HG03175 (cell line): ENCODE measurements around the gene DSCAML1.

ENCODE experiments used
- ATAC-seq: cut with Tn5 transposase; IDR thresholded peaks from one replicate; pipeline ENCODE4 v1.9.1; 2021; ENCODE audit warnings: mild to moderate bottlenecking, moderate library complexity; ENCODE audit not compliant: unreplicated experiment

DSCAML1 gene

DNA sequence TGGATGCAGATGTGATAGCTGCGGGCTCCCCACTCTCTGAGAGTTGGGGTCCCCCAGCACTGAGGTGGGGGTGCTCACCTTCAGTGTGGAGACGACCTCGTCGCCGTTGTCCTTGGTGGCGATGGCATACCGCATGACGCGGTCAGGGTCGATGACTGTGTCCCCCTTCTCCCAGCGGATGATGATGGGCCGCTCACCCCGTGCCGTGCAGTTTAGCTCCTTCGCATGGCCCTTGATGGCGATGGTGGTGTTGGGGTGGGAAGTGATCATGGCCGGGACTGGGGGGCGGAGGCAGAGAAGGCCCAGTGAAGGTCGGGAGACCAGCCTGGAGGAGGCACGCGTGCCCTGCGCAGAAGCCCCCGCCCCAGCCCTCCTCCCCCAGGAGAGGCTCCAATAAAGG is 315.1 kb downstream of the DSCAML1 start:
- ATAC-seq: no peak

DNA sequence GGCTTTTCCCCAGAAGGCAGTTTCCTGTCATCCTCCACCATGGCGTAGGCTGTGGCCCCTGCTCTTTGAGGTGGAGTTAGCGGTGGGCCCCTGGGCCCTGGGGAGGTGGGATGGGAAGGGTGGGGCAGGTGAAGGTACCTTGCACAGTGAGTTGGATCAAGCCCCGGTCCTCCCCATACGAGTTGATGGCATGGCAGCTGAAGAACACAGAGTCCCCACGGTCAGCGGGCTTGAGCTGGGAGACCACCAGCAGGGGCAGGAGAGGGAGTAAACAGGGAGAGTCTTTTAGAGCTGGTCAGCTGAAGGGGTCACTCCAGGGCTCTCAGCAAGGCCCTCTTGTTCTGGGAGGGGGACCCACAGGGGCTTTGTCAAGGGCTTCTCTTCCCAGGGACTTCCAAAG is 316.0 kb downstream of the DSCAML1 start:
- ATAC-seq: no peak

DNA sequence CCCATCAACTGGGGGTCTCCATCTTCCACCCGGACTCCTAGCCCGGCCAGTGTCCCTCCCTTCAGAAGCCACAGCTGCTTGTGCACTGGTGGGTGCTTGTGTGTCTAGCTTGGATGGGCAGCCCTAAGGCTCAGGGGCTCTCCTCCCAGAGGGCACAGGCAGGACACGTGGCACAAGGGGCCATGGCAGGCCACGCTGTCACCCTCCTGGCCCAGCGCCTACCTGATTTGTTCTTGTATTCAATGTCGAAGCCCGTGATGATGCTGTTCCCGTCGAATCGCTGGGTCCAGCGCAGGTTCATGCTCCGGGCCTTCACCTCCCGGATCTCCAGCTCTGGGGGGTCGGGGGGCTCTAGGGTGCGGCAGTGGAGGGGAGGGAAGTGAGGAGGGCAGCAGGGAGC is 316.8 kb downstream of the DSCAML1 start:
- ATAC-seq: no peak

DNA sequence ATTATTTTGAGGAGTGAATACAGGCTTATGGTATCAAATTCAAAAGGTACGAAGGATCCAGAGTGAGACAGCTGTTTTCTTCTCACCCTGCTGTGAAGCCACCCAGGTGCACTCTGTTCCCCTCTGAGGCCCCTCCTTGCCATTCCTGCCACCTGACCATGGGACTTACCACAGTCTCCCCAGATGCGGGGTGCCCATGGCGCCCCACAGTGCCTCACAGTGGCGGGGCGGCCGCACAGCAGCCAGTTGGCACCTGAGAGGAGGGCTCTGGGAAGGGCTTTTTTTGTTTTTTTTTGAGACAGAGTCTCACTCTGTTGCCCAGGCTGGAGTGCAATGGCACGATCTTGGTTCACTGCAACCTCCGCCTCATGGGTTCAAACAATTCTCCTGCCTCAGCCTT is 317.6 kb downstream of the DSCAML1 start:
- no peak for ATAC-seq

DNA sequence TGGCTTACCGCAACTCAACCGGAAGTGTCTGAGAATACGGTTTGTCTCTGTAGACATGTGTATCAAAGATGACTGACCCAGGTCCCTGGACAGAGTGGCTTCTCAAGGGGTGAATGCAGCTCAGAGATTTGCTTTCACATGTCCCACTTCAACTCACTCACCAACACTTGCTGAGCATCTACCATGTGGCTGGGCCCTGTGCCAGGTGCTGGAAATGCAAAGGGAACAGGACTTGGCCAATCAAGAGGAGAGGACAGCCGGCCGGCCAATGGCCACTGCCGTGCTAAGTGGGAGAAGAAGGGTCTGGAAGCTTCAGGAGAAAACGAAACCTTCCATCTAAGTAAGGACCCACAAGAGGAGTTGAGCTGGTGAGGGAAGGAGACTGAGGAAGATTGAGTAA is 318.1 kb downstream of the DSCAML1 start:
- ATAC-seq: no peak

DNA sequence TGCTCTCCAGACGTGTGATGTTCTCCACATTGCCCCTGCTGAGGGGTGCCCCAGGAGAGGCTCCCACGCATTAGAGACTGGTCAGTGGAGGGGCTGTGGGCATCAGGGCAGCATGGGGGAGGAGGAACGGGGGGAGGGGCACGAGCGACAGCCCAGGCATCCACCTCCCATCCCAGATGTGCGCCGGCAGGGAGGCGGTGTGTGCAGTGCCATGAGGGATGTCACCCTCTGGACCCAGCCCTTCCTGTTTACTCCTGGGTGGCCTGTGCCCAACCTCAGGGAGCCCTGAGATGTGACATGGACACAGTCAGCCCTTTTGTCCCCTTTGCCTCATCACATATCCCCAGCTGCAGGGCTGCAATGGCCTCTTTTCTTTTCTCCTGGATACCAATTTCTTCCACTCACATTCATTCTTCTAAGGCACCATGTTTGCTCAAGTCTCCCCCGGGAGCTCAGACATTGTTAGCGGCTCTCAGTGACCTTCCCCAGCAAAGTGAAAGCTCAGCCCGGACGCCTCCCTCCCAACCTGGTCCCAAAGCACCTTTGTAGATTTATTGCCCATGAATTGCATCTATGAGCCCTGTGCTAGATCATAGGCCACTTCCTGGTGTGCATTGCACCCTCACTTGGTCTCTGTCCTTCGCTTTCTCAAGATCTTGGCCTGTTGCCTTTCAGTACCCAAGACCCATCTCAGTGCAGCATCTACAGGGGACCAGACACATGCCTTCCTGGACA is 318.7 kb downstream of the DSCAML1 start:
- no peak for ATAC-seq

DNA sequence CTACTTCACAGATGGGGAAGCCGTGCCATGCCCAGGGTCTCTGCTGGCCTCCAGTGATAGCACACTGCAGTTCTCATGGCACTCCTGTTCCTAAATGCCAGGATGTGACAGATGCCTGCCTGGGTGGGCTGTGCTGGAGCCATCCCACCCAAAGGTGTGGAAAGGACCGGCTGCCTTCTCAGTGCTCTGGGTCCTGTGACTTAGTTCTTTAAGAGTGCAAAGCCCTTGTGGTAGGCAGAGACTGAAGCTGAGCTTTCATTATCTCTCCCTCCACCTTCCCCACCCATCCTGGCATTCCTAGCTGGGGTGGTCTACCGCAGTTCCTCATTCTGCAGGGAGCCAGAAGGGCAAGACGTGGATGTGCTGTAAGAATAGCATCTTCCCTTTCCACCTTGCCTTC is 319.3 kb downstream of the DSCAML1 start:
- ATAC-seq: no peak

DNA sequence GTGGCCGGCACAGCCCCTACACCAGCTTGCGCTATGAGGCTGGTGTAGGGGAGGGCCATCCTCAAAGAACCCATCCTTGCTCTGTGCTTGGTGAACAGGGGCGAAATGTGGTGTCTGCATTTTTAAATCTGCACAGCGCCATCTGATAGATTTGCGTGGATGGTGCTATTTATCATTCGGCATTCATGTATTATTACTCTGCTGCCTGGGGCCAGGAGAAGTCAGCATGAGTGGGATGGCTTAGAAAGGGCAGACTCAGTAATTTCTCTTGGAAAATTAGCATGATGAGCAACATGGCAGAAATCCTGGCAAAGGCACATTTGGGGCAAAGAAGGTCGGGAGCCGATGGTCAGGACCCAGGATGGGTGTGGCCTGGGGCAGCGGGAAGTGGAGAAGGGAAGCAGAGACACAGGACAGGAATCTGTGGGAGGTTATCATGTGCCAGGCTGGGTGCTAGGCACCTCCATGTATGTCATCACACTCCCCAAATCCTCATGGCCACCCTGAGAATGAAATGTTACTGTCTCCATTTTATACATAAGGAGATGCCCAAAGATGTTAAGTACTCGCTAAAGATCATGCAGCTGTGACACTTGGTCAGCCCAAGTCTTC is 320.4 kb downstream of the DSCAML1 start:
- no peak for ATAC-seq

DNA sequence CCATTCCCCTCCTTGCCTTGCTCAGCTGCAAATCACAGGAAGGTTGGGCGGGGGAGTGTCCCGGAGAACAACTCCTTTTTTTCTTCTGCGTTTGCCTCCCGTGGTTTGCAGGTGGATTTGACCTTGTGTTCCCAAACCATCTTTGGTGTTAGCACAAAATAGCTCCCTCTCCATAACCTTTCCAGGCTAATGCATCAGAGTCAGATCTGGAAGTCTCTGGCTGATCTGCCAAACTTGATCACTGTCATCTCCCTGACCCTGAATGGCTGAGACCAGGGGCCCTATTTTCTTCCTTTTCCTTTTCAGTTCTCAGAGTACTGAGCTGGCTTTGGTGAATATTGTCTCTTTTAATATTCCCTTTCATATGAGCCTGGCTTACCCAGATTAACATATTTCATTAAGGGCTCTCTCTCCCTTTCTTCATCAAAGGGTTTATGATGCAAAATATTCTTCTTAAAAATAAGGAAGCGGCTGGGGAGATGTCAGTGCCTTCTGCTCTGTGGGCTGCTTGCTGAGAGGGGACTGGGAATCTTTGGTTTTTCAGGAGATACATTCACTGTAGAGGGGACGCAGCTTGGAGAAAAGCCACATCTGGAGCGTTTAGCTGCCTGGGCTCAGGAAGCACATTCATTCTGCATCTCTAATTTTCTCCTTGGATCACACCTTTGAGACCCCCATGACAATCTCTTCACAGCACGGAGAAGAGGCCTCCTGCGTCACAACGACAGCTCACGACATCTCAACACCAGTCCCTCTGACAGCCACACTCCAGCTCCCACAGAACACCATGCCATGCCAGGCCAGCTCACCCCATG is 321.1 kb downstream of the DSCAML1 start:
- ATAC-seq: no peak

DNA sequence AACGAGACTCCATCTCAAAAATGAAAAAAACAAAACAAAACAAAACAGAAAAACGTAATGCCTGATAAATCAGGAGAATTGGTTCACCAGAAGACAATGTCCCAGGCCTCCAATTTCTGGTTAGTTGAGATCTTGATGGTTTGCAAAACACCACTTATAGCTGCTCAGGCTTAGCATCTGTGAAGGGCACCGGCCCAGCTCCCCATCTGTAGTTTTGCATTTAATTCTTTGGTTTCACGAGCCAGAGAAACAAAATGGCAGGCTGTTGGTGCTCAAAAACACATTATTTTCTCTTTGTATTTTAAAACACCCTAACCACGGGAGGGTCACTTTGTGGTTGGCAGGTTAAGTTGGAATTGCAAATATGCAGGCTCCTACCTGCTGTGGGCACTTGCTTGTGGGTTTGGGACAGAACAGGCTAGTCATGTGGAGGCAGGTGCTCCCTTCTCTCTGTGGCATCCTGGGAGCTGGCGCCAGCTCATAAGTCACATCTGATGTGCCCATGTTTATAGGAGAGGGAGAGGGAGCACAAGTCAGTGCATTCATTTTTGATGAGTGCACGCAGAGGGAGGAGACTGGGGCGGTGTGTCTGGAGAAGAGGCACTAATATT is 323.4 kb downstream of the DSCAML1 start:
- ATAC-seq: no peak

DNA sequence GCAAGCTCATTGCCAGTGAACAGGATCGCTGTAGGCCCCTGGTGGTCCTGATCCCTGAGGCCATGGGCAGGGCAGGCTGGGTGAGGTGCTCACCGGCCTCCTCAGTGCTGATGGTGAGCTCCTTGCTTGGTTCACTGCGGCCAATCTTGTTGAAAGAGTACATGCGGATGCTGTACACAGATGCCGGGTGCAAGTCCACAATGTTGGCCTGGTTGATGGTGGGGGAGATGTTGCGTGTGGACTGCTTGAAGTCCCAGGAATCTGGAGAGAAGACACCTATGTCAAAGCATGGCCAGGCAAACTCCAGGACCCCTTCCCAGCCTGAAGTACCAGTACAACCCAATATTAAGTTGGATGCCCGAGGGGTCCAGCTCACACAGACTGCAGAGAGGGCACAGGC is 325.2 kb downstream of the DSCAML1 start:
- no peak for ATAC-seq

DNA sequence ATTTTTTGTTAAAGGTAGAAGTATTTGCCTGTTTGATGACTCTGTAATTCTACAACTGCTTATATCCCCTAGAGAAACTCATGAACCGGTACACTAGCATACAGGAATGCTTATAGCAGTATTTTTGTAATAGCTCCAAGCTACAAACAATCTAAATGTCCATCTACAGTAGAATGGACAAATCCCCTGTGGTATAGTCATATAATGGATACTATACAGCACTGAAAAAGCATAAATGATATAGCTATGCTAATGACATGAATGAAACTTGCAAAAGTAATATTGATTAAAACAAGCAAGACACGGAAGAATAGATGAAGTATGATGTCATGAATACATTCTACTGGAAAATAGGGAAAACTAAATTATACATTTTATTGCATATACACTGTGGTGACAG is 326.4 kb downstream of the DSCAML1 start:
- ATAC-seq: no peak

DNA sequence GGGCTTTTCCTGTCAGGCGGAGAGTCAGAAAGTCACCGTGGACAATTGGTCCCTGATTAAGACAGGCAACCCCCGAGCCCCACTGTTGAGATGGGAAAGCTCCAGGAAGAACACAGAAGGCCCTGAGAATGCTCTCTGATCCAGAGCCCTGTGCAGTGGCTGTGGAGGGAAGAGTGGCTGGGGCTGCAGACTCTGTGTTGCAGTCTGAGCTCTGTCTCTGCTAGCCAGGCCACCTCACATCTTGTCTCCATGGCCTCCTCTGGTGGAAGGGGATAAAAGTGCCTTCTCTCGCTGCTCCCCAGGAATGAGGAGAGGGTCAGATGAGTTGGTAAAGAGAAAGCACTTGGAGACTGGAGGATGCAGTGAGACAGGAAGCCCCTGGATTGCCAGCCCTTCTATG is 328.1 kb downstream of the DSCAML1 start:
- ATAC-seq: no peak

DNA sequence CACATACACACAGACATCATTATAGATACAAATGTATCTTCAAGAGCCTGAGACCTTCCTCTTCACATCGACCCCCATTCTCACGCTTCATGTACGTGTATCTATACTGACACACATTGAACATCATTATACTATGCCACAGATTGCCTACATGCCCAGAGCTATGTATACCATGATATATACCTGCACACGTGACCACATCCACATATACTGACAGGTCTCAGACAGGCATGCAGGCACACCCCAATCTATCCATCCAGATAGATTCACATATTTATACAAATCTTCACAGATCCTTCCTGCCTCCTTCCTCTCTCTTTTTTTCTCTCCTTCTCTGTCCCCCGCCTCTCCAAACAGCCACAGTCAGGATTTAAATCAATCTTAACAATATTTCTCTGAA is 329.2 kb downstream of the DSCAML1 start:
- ATAC-seq: no peak

DNA sequence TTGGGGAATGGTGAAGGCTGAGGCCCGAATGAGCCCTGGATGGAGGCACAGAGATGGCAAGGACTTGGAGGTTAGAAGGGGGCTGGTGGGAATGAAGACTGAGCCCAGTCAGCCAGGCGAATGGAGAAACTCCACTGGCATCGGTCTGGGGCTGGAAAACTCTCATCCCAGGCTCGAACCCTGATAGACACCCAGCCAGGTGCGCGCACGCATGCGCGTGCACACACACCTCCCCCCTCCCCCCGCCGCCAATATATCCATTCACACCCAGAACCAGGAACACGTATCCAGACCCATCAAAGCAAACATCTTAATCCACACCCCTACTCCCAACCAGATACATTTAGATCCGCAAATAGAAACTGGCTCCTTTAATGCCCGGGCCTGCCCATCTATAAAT is 330.1 kb downstream of the DSCAML1 start:
- ATAC-seq: no peak

DNA sequence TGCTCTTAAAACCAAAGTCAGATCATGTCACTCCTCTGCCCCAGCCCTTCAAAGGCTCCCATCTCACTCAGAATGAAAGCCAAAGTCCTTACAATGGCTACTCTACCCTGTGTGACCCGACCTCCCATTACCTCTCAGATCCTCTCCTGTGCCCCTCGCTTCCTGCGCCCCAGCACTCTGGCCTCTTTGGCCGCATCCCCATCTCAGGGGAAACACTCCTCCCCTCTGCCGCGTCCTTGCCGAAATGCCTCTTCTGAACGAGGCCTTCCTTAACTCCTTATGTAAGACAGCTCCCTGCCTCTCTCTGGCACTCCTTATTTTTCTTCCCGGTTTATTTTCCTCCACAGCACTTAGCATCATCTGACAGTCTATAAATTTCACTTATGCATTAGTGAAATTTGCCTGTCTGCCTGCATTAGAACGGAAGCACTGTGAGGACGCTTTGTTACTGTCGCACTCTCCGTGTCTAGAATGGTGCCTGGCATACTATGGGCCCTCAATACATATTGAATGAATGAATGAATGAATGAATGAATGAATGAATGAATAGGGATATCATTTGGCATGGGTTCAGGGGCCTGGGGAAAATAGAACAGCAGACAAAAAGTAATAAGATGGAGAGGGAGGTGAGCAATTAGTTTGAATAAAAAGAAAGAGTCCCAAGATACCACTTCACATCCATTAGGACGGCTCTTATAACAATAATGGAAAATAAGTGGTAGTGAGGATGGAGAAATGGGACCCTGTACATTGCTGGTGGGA is 331.6 kb downstream of the DSCAML1 start:
- ATAC-seq: no peak

DNA sequence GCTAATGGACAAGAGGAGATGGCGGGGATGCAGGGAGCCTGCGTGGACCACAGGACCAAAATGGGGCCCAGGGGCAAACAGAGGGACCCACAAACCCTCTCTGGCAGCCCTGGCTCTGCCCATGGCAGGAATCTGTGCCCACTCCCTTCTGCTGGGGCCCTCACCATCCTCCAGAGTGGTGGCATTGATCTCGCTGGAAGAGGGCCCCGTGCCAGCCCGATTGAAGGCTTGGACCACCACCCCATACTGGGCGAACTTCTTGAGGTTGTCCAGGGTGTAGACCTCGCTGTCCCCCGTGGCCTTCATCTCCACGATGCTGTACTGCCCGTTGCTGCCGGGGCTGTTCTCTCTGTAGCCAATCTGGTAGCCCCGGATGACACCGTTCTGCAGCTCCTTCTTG is 332.2 kb downstream of the DSCAML1 start:
- no peak for ATAC-seq

DNA sequence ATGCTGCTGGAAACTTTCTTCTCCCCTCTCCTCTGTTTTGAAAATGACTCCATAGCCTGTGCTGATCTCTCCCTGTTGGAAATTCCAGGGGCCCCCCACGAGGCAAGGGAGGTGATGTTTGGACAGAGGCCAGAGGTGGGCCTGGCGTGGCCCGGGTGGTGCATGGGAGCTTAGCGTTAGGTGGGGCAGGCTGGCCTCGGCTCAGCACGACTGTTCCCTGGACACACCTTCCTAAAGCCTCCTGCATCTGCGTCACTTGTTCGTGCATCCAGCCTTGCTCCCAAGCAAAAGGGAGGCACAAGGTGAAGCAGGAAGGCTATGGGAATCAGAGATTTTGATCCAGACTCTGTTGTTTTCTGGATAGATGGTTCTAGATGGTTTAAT is 334.2 kb downstream of the DSCAML1 start:
- no peak for ATAC-seq

DNA sequence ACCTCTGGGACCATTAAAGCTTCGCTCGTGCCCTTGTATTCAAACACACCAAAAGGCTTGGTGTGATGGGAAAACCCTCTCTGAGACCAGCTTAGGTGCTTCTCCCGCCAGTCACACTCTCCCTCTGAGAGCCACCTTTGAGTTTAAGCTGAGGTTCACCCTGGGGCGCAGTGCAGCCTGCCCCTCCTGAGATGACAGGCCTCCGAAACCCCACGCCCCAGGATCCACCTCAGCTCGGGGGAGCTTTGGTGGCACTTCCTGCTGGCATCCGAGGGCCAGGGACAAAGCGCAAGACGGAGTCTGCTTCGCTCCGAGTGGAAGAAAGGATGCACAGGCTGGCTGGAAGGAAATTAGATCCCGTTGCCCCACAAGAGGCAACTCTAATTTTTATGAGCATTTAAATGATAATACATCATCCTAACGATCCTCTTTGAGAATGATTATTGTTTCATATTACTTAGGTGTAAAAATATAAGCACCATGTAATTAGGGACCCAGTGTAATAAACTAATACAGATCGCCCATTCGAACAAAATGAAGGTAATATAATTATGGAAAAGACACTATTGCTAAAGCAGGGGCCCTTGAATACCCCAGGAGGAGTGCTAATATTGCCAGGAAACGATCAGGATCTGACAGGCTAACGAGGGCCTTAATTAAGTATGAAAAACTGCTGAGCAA is 334.7 kb downstream of the DSCAML1 start:
- no peak for ATAC-seq

DNA sequence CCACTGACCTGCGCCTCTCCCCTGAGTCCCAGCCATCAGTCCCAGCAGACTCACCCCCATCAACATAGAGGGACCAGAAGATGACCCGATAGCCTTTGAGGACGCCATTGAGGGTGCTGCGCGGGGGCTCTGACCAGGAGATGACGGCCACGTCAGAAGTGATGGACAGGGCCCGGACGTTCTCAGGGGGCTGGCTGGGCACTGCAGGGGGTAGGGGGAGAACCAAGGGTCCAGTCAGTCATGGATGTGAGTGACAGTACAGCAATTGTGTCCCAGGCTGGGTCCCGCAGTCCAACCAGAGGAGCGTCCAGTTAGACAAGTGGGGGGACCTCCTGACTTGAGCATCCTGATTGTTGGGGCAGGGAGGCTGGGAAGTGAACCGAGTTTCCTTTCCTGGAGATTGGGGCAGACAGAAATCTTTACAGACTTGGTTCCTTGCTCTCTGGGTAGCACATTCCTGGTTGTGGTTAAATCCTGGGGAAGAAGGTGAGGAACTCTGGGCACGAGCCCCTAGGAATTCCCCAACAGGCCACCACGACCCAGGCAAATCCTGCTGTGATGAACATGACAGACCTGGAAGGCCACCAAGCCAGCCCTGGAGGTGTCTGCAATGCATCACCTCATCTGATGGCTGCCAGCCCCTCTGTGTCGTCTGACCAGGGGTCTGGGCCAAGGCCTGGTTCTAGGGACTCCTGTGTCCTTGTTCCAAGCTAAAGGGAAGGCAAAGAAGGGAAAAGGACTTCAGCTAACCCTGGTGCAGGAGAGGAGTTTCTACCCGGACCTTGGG is 335.4 kb downstream of the DSCAML1 start:
- no peak for ATAC-seq
